ENCODE results near the gene TRANK1. TPM values are rescaled to one million over a fixed set of nuclear protein-coding genes. Genes with fewer than 3 reads are reported as not detected.

TRANK1 gene
- total RNA-seq, 4 donors from 2014 or later, result 47.9 to 92.6 (median 59.9) TPM

DNA sequence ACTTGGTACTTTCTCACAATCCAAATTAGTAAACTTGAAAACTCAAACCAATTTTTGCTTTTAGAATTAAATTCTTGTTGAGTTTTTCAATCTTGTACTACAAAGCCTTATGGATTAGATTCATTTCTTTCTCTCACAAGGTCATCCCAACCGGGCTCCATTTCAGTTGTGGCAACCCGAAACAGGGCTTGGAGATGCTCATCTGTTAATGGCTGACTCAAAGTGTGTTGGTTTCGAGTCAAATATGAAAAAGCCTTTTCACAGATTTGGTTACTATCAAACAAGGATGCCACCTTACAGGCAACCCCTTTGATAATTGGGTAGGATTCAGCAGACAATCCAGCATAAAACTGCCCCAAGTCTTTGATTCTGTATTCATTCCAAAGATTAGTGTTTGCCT is 46.3 kb upstream of the TRANK1 start:
- DNase-seq, result no peak
- Histone ChIP-seq H3K4me3 (peak overlapping the region in 2 of 4 donors; percentile 64 to 69), H3K36me3 (peaks cover 0 to 20% (median 0%) of the 10 kb centered on the region in 3 donors), H3K4me1 (peaks cover 0 to 49% (median 19%) of the 10 kb centered on the region in 4 donors), H3K27ac (peak overlapping the region in 3 of 4 donors; percentile 95 to 100 (median 97)), H3K9me3 (no peaks in the 10 kb centered on the region), H3K27me3 (no peaks in the 10 kb centered on the region)
- TF ChIP-seq, protein P1, sequence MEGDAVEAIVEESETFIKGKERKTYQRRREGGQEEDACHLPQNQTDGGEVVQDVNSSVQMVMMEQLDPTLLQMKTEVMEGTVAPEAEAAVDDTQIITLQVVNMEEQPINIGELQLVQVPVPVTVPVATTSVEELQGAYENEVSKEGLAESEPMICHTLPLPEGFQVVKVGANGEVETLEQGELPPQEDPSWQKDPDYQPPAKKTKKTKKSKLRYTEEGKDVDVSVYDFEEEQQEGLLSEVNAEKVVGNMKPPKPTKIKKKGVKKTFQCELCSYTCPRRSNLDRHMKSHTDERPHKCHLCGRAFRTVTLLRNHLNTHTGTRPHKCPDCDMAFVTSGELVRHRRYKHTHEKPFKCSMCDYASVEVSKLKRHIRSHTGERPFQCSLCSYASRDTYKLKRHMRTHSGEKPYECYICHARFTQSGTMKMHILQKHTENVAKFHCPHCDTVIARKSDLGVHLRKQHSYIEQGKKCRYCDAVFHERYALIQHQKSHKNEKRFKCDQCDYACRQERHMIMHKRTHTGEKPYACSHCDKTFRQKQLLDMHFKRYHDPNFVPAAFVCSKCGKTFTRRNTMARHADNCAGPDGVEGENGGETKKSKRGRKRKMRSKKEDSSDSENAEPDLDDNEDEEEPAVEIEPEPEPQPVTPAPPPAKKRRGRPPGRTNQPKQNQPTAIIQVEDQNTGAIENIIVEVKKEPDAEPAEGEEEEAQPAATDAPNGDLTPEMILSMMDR (IDR thresholded peaks at IDR 0.05), result no peak
- no peak for TF ChIP-seq POLR2A (IDR thresholded peaks at IDR 0.05)

DNA sequence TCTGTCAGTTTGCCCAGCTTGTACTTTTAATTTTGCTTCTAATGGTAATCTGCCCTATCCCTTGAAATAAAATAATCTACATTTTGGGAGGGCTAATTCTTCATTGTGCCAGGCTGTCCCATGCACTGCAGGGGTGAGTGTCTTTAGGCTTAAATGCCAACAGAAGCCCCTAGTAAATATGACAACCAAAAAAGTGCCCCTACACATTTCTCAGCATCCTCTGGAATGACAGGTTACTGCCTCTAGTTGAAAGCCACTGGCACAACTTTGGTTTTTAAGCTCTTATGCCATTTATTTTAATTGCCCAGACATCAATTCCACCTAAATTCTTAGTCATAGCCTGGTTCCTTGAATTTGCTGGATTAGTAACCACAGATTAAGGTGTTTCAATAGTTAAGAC is 44.7 kb upstream of the TRANK1 start:
- Histone ChIP-seq H3K27me3 (no peaks in the 10 kb centered on the region), H3K4me3 (peak overlapping the region in 1 of 4 donors; percentile 2), H3K4me1 (peaks cover 0 to 47% (median 19%) of the 10 kb centered on the region in 4 donors), H3K9me3 (no peaks in the 10 kb centered on the region), H3K27ac (peak overlapping the region in 1 of 4 donors; percentile 18), H3K36me3 (peaks cover 0 to 25% (median 0%) of the 10 kb centered on the region in 3 donors)
- TF ChIP-seq POLR2A (IDR thresholded peaks at IDR 0.05), result no peak
- TF ChIP-seq, protein P1 (IDR thresholded peaks at IDR 0.05), result no peak
- DNase-seq, result no peak

DNA sequence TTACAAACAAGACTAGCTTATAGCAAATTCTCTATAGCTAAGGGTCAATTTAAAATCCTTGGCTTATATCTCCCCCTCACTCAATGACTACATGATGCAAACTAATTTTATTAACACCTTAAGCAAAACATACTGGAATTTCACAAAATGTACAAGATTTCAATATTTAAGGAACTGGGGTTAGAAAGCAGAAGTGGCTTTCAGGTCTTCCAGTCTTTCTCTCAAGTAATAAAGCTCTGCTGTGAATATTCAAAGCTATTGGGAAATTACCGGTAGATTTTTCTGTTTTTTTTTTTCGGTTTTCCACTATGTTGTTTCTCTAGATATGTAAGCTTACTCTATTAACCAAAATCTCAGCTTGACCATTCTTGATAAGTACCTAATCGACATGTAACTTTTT is 44.2 kb upstream of the TRANK1 start:
- no peaks in the 10 kb centered on the region for H3K9me3 ChIP-seq
- peaks cover 0 to 42% (median 19%) of the 10 kb centered on the region in 4 donors for H3K4me1 ChIP-seq
- H3K36me3 ChIP-seq, result peaks cover 0 to 31% (median 0%) of the 10 kb centered on the region in 3 donors
- TF ChIP-seq, protein P1 (IDR thresholded peaks at IDR 0.05), result no peak
- no peak for TF ChIP-seq POLR2A (IDR thresholded peaks at IDR 0.05)
- no peaks in the 10 kb centered on the region for H3K27me3 ChIP-seq
- H3K4me3 ChIP-seq, result peak overlapping the region in 1 of 4 donors; percentile 2
- H3K27ac ChIP-seq, result peak overlapping the region in 1 of 4 donors; percentile 18
- no peak for DNase-seq

DNA sequence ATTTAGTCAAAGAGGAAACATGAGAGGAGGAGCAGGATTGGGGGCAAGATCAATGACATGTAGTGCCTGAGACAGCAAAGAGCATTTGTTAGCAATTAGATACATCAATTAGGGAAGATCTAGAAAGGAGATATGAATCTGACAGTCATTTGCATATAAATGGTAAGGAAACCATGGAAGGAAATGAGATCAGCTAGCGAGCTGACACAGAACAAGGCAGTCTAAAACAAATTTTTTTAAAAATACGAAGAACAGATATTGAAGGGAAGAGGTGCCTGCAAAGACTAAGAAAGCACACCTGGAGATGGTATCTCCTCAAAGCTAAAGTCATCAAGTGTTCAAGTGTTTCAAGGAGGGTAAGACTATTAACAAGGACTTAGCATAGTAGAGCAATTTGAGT is 43.5 kb upstream of the TRANK1 start:
- Histone ChIP-seq H3K4me3 (no peak overlapping the region), H3K4me1 (peaks cover 0 to 42% (median 19%) of the 10 kb centered on the region in 4 donors)

GRCh38 chr3:36981006-36981405 is 36.2 kb upstream of the TRANK1 start:
- Histone ChIP-seq H3K27me3 (no peaks in the 10 kb centered on the region), H3K4me3 (no peak overlapping the region), H3K4me1 (no peaks in the 10 kb centered on the region), H3K36me3 (peaks cover 0 to 43% (median 0%) of the 10 kb centered on the region in 3 donors), H3K27ac (no peak overlapping the region), H3K9me3 (no peaks in the 10 kb centered on the region)
- TF ChIP-seq POLR2A (IDR thresholded peaks at IDR 0.05), result no peak
- TF ChIP-seq, protein P1 (IDR thresholded peaks at IDR 0.05), result no peak
- no peak for DNase-seq

More for the DNA sequence above, 43.5 kb upstream of the TRANK1 start:
- no peaks in the 10 kb centered on the region for H3K27me3 ChIP-seq
- H3K36me3 ChIP-seq, result peaks cover 0 to 37% (median 0%) of the 10 kb centered on the region in 3 donors
- TF ChIP-seq POLR2A (IDR thresholded peaks at IDR 0.05), result no peak
- TF ChIP-seq, protein P1 (IDR thresholded peaks at IDR 0.05), result no peak
- DNase-seq, result no peak
- peak overlapping the region in 1 of 4 donors; percentile 13 for H3K27ac ChIP-seq
- no peaks in the 10 kb centered on the region for H3K9me3 ChIP-seq
